ENCODE results near the gene ZNF487. TPM values are rescaled to one million over a fixed set of nuclear protein-coding genes. Genes with fewer than 3 reads are reported as not detected.

ZNF487 gene
- total and polyA plus RNA-seq, 2 of the 13 experiments (the other 11 are each of a cell fraction or from before 2014, with no cell fraction given): 7.4 to 8.8 TPM

DNA sequence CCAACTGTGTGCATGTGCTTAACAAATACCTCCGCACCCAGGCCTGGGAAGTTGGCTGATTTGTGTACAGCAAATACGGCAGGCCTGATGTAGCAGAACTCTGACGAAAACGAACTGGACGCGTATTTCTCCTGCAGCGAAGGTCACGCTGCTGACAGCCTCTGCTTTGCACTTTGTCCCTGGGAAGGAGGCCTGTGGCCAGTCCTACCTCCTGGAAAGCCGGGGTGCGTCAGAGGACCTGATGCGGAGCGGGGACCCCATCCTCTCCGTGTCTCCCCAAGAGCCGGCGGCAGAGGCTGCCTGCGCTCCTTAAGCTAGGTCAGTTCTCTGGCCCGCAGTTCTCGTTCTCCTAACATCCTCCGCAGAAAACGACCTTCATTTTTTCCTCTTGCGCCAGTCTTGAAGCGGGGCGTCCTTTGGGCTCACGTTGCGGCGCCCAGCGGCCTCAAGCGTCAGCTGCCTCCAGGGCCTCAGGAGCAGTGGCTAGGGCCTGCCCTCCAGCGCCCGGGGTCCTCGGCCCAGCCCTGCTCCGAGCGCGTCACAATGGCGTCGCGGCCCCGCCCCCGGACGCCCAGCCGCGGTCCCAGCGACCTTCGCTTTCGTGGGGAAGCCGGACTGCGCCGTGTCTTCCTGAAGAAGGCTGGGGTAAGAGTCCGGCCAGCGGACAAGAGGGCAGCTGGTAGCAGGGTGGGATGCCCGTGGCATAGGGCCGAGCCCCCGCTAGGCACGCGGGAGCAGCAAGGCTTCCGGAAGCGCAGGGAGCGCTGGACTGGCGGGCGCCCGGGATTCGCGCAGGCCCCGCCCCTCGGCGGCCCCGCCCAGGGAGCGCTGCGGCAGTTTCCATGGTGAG lies at the start of gene ZNF487 (continued):
- TF ChIP-seq TRAFD1 (CRISPR knock-in tag; IDR thresholded peaks at IDR 0.05; ENCODE audit: borderline replicate concordance) (no peak), CBX1 (IDR thresholded peaks at IDR 0.05; ENCODE audit: low read depth) (no peak), AHDC1 (CRISPR knock-in tag; IDR thresholded peaks at IDR 0.05; ENCODE audit: borderline replicate concordance) (peak; percentile 71; the same call in 1 of the 2 replicates), ZNF546 (CRISPR knock-in tag; conservative IDR thresholded peaks at IDR 0.05) (peak; percentile 53; the same call in 1 of the 2 replicates), SKI (IDR thresholded peaks at IDR 0.05; ENCODE audit: partially characterized antibody) (peak; percentile 36), ZNF547 (CRISPR knock-in tag; IDR thresholded peaks at IDR 0.05) (0 out of 2 replicates have a peak, but pooled peaks have one; percentile 21), ZNF136 (CRISPR knock-in tag; IDR thresholded peaks at IDR 0.05; ENCODE audit: low read depth) (peak; percentile 28; the same call in 1 of the 2 replicates), KDM1A (CRISPR knock-in tag; IDR thresholded peaks at IDR 0.05) (no peak; the same call in 1 of the 2 replicates), IKZF1 (IDR thresholded peaks at IDR 0.05) (no peak), FOXK2 (IDR thresholded peaks at IDR 0.05) (no peak), ZMYM2 (CRISPR knock-in tag; IDR thresholded peaks at IDR 0.05) (no peak), NR1H2 (CRISPR knock-in tag; IDR thresholded peaks at IDR 0.05; ENCODE audit: borderline replicate concordance, low read depth) (peak; percentile 84), TP53 (CRISPR knock-in tag; conservative IDR thresholded peaks at IDR 0.05) (peak; percentile 69; the same call in 1 of the 2 replicates), MIER2 (CRISPR knock-in tag; IDR thresholded peaks at IDR 0.05) (no peak)
- TF ChIP-seq, protein P1, sequence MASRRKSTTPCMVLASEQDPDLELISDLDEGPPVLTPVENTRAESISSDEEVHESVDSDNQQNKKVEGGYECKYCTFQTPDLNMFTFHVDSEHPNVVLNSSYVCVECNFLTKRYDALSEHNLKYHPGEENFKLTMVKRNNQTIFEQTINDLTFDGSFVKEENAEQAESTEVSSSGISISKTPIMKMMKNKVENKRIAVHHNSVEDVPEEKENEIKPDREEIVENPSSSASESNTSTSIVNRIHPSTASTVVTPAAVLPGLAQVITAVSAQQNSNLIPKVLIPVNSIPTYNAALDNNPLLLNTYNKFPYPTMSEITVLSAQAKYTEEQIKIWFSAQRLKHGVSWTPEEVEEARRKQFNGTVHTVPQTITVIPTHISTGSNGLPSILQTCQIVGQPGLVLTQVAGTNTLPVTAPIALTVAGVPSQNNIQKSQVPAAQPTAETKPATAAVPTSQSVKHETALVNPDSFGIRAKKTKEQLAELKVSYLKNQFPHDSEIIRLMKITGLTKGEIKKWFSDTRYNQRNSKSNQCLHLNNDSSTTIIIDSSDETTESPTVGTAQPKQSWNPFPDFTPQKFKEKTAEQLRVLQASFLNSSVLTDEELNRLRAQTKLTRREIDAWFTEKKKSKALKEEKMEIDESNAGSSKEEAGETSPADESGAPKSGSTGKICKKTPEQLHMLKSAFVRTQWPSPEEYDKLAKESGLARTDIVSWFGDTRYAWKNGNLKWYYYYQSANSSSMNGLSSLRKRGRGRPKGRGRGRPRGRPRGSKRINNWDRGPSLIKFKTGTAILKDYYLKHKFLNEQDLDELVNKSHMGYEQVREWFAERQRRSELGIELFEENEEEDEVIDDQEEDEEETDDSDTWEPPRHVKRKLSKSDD (CRISPR knock-in tag; IDR thresholded peaks at IDR 0.05; ENCODE audit: low read depth): peak; percentile 72; the same call in 1 of the 2 replicates
- TF ChIP-seq, protein P2, sequence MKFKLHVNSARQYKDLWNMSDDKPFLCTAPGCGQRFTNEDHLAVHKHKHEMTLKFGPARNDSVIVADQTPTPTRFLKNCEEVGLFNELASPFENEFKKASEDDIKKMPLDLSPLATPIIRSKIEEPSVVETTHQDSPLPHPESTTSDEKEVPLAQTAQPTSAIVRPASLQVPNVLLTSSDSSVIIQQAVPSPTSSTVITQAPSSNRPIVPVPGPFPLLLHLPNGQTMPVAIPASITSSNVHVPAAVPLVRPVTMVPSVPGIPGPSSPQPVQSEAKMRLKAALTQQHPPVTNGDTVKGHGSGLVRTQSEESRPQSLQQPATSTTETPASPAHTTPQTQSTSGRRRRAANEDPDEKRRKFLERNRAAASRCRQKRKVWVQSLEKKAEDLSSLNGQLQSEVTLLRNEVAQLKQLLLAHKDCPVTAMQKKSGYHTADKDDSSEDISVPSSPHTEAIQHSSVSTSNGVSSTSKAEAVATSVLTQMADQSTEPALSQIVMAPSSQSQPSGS (CRISPR knock-in tag; IDR thresholded peaks at IDR 0.05): no peak; the same call in 1 of the 2 replicates
- TF ChIP-seq, protein P3, sequence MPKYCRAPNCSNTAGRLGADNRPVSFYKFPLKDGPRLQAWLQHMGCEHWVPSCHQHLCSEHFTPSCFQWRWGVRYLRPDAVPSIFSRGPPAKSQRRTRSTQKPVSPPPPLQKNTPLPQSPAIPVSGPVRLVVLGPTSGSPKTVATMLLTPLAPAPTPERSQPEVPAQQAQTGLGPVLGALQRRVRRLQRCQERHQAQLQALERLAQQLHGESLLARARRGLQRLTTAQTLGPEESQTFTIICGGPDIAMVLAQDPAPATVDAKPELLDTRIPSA (CRISPR knock-in tag; IDR thresholded peaks at IDR 0.05; ENCODE audit: borderline replicate concordance): no peak

Measured in HepG2 (cell line).